DMS53 treated with DMSO at 0.1 percent for 48 hours (cell line): ENCODE data around the gene PRODH2.
"Not testable (repeated sequence)": the region's sequence is repeated elsewhere in the genome, so short reads cannot be mapped to it uniquely, and the experiment has no call there.

Experiments used
- DNase-seq: peaks from one replicate; lab custom pipeline; 2025; ENCODE audit not compliant: unreplicated experiment; lab: John Stamatoyannopoulos, UW

PRODH2 gene

DNA sequence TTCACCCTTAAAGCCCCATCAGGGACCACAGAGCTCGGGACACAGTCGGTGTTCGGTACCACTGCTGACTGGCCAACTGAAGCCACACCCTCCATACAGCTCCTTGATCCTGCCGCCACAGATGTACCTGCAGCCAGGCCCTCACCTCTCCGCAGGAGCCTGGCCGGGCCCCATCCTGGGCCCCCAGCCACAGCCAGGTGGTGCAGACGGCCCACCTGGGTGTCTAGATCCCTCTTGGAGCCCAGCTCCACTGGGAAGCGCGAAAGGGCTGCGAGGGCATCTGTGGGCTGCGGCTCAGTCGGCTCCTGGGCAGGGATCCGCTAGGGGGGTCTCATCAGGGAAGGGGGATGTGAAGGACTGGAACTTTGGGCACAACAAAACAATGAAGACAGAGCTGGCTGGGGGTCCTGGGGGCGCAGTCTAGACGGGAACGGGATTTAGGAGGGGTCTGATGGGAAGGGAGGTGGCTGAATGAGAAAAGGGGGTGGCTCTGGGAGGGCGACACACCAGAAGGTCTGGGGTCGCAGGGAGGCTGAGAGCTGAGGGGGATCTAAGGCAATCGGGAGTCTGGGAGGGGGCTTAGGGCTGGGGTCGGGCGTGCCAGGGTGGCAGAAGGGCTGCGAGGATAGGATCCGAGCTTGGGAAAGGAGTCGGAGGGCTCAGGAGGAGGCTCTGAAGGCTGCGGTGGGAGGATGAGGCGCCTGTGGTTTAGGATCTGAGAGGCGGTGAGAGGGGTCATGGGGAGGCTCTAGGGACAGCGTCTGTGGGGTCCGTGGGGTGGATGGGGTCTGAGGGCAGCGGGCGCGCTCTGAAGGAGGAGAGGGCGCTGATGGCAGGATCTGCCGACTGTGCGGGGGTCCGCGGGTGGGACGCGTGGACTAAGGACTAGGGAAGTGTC is 15.8 kb downstream of the PRODH2 start:
- no peak for DNase-seq

DNA sequence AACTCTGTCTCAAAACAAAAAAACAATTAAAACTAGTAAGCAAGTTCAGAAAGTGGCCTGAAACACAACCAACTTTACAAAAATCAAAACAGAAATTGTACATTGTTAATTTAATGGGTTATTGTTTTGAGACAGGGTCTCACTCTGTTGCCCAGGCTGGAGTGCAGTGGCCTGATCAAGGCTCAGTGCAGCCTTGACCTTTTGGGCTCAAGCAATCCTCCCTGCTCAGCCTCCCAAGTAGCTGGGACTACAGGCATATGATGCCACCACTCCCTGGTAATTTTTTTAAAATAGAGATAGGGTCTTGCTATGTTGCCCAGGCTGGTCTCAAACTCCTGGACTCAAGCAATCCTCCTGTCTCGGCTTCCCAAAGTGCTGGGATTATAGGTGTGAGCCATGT is 17.1 kb downstream of the PRODH2 start:
- DNase-seq: not testable (repeated sequence)

DNA sequence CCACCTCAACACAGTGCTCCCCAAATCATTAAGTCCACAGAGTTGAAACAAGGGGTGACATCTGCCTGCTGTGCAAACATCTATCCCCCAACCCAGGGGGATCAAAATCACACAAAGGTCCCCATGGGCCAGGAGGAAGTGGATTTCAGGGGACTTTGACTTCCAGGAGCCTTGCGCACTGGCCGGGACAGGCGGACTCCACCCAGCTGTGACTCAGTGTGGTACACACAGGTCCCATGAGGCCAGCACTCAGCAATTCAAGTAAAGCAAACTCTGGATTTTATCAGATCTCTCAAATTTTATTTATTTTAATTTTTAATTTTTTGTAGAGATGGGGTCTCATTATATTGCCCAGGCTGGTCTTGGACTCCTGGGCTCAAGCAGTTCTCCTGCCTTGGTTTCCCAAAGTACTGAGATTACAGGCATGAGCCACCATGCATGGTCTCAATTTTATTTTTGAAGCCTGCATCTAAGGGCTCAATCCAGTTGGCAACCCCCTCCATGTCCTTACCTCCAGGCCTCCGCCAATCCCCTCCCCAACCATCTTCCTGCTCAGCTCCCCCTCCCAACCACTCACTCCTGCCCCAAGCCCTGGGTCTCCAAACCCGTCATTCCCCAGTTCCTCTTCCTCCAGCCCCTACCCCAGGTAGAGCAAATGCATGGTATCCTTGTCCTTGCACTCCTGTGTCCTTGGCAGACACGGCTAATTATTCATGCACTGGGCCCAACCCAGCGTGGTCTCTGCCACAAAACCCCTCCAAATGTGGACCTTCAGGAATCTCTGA is 19.1 kb downstream of the PRODH2 start:
- DNase-seq: no peak

DNA sequence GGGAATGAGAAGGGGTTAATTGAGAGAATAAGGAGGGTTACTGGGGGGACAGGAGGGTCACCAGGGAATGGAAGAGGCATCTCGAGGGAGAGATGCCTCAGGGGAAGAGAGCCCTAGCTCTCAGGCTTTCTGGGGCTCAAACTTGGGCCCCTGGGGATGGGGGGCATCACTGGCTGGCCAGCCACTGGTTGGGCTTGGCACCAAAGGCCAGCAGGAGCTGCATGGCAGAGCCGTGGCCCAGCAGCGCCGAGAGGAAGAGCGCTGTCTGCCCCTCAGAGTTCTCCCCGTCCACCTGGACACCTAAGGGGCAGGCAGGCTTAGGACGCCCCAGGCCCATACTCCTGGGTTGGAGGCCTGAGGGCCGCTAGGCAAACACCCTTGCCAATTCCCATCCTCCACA is 19.8 kb downstream of the PRODH2 start:
- no peak for DNase-seq

DNA sequence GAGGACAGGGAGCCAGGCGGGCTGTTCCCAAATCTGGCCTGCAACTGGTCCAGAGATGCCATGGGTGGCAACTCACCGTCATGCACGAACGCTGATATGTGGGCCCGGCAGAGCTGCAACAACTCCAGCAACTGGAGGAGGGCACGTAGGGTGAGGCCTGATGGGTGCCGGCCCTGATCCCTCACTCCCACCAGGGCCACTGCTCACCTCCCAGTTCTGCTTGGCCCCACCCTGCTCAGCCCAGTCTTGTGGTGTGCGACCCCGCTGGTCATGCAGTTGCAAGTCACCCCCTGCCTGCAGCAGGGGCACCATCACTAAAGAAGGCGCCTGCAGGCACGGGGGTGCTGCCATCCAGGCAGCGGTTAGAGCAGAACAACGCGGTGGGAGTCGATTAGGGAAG is 20.3 kb downstream of the PRODH2 start:
- no peak for DNase-seq

DNA sequence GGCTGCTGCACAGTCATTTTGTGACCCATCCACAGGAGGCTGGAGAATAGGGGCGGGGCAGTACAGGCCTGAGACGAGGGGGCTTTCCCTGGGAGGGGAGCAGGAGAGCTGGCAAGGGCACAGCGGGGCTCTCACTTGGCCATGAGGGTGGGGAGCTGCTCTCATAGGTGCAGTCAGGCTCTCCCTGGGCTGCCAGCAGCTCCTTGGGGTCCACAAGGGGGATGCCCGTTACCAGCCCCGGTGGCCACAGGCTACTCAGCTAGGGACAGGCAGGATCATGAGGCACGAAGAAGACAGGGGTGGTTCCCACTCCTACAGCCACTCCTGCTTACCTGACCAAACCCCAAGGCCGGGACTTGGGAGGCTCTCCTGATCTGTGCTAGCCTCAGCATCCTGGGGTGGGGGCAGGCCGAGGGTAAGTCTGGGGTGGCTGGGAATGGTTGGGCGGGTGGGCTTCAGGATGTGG is 20.8 kb downstream of the PRODH2 start:
- DNase-seq: no peak

DNA sequence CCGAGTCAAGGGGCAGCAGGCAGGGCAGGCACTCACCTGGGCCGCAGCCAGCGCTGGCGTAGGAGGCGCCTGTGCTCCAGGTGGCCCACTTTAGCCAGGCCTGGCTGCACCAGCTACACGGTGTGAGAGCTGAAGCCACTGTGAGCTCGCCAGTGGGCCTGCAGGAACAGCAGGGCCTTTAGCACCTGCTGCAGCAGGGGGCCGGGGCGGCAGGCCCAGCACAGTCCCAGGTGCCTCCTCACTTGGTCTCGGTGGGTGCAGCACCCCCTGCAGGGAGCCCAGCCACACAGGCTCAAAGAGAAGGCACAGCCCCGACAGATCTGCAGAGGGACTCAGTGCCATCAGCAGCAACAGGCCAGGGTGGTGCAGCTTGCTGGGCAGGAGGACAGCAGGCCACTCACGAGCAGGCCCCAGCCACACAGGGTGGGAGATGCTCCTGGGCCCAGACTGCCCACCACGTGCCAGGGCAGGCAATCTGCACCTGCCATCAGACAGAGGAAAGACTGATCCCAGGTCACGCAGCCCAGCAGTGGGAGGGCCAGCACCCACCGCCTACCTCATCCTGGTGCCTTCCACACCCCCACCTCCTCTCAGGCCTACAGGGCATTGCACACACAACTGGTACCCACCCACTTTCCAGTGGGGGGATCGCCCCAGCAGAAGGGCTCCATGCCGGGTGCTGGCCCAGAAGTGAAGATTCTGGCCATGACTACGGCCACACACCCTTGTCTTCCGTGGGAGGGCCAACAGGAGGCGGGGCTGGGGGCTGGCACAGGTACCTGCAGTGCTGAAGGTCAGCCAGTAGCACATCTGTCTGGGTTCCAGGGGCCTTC is 21.4 kb downstream of the PRODH2 start:
- no peak for DNase-seq

DNA sequence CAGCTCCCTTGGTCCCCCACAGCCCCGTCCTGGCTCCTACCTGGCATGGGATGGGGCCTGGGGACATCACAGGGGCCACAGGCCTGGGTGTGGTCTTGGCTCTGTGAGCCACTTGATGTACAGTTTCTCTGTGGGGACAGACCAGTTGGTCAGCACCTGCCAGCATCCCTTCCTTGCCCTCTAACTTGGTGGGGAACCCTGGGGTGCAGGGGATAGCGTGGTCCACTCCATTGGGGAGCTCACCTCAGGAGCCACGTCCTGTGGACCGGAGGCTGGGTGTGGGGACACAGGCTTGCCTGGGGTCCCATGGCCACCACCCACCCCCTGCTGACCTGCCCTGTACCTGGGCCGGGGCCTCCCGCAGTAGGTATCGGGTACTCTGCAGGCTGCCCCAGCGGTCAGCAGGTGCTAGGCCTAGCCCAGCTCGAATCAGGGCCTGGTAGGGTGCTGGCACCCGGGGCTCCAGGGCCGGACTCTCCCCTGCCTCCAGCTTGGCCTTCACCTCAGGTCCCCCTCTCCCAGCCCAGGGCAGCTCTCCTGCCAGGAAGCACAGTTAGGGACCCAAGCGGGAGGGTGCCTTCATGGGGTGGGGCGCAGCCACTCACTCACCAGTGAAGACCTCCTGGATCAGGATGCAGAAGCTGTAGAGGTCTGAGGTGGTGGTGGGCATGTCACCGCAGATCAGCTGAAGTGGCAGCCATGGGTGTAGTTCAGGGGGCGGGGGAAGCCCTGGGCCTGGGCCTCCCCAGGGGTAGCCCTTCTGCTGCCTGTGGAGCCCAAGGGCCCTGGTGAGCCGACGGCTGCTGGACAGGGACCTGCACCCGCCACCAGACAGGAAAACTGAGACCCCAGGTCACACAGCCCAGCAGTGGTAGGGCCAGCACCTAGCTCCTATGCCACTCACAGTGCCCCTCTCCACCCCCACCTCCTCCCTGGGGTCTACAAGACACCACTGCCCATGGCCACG is 22.4 kb downstream of the PRODH2 start:
- no peak for DNase-seq

DNA sequence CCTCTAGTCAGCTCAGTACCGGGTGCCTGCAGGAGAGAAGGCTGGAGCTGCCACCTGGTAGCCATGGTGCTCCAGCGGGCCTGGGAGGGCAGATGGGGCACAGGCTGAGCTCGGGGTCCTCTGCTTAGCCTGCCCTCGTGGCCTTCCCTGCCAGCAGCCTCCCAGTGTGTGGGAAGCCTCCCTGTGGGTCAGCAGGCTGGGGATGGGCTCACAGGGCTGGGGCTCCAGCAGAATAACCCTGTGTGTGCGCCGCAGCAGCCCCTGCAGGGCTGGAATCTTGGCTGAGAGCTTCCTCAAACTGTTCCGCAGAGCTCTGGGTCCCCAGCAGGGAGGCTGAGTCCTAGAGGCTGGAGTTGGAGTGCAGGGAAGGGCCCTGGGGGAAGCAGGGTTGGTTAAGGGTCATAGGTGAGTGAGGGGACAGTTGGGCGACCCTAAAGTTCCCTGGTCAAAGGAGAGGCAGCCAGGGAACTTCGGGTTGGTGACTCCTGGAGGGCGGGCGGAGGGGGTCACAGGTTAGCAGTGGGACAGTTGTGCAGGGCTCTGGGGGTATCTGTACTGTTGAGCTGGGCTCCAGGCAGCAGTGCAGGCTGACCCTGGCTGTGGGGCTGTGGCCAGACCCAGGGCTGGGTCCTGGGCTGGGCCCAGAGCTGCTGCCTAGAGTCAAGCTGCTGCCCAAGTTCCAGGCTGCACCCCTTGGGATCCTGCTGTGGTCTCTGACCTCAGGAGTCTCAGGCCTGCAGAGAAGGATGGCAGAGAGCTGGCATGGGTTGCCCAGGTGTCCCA is 23.3 kb downstream of the PRODH2 start:
- no peak for DNase-seq

DNA sequence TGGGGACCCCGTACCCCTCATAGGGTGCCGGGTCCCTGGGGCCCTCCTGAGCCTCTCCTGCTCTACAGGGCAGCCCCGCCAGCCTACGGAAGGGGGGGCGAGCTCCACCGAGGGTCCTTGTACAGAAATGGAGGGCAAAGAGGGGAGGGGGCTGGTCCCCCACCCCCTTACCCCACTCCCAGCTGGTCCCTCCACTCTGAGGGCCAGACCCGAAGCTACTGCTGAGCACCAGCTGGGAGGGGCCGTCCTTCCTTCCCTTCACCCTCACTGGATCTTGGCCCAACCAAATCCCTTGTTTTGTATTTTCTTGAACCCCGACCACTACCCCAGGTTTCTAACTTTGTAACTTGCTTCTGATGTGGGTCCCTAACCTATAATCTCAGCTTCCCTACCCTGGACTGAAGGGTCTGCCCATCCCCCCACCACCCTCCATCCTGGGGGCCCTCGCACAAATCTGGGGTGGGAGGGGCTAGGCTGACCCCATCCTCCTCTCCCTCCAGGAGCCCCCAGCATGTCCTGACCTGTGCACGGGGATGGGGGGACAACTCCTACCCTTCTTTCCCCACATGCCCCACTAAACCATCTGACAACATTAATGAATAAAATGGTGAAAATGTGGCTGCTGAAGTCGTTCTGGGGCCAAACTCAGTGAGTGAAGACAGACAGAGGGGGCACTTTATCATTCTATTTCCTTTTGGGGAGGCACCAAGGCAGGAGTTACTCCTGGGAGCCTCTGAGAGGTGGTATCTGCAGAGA is 24.3 kb downstream of the PRODH2 start:
- no peak for DNase-seq

DNA sequence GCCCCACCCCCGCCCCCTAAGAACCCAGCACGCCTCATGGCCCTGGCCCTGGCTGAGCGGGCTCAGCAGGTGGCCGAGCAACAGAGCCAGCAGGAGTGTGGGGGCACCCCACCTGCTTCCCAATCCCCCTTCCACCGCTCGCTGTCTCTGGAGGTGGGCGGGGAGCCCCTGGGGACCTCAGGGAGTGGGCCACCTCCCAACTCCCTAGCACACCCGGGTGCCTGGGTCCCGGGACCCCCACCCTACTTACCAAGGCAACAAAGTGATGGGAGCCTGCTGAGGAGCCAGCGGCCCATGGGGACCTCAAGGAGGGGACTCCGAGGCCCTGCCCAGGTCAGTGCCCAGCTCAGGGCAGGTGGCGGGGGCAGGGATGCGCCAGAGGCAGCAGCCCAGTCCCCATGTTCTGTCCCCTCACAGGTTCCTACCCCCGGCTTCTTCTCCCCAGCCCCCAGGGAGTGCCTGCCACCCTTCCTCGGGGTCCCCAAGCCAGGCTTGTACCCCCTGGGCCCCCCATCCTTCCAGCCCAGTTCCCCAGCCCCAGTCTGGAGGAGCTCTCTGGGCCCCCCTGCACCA is 25.3 kb downstream of the PRODH2 start:
- no peak for DNase-seq

DNA sequence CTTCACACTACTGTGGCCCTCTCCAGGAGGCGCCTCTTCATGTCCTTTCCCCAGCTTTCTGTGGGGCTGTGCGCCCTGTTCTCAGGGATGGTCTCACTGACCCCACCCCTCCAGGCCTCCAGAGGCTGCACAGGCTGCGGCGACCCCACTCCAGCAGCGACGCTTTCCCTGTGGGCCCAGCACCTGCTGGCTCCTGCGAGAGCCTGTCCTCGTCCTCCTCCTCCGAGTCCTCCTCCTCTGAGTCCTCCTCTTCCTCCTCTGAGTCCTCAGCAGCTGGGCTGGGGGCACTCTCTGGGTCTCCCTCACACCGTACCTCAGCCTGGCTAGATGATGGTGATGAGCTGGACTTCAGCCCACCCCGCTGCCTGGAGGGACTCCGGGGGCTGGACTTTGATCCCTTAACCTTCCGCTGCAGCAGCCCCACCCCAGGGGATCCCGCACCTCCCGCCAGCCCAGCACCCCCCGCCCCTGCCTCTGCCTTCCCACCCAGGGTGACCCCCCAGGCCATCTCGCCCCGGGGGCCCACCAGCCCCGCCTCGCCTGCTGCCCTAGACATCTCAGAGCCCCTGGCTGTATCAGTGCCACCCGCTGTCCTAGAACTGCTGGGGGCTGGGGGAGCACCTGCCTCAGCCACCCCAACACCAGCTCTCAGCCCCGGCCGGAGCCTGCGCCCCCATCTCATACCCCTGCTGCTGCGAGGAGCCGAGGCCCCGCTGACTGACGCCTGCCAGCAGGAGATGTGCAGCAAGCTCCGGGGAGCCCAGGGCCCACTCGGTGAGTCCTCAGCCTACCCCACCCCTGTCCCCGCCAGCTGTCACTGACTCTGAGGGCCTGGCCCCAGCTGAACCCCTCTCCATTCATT is 26.1 kb downstream of the PRODH2 start:
- DNase-seq: no peak

DNA sequence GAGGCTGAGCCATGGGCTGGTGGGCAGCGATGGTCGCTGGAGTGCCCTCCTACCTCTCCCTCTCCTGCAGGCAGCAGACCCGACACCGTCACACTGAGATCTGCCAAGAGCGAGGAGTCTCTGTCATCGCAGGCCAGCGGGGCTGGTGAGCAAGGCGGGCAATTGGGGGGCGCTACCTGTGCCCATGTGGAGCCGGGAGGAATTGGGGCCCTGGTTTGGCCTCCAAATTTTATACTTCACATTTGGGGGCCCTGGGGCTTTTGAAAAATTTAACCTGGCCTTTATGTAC is 27.4 kb downstream of the PRODH2 start:
- no peak for DNase-seq

DNA sequence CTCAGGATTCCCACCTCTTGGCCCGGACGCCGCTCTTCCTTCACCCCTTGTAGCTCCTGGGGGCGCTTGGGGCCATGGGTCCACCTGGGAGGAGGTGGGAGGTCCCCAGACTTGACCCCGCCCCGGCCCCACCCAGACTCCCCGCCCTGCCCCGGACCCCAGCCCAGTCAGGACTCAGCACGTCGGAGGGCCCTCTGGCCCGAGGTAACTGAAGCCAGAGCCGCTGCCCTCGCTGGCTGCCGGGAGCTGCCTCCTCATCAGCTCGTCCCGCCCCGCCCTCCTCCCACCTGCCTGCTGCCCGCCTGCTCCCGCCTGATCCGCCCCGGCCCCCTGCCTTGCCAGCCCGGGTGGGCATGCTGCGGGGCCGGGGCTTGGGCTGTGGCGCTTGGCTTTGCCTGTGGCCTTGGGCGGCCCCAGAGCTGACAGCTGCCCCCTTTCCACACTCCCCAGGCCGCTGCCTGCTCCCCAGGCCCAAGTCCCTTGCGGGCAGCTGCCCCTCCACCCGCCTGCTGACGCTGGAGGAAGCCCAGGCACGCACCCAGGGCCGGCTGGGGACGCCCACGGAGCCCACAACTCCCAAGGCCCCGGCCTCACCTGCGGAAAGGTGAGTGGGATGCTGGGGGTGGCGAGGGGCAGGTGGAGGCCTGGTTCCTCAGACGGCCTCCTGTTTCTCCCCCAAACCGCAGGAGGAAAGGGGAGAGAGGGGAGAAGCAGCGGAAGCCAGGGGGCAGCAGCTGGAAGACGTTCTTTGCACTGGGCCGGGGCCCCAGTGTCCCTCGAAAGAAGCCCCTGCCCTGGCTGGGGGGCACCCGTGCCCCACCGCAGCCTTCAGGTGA is 27.9 kb downstream of the PRODH2 start:
- DNase-seq: no peak

DNA sequence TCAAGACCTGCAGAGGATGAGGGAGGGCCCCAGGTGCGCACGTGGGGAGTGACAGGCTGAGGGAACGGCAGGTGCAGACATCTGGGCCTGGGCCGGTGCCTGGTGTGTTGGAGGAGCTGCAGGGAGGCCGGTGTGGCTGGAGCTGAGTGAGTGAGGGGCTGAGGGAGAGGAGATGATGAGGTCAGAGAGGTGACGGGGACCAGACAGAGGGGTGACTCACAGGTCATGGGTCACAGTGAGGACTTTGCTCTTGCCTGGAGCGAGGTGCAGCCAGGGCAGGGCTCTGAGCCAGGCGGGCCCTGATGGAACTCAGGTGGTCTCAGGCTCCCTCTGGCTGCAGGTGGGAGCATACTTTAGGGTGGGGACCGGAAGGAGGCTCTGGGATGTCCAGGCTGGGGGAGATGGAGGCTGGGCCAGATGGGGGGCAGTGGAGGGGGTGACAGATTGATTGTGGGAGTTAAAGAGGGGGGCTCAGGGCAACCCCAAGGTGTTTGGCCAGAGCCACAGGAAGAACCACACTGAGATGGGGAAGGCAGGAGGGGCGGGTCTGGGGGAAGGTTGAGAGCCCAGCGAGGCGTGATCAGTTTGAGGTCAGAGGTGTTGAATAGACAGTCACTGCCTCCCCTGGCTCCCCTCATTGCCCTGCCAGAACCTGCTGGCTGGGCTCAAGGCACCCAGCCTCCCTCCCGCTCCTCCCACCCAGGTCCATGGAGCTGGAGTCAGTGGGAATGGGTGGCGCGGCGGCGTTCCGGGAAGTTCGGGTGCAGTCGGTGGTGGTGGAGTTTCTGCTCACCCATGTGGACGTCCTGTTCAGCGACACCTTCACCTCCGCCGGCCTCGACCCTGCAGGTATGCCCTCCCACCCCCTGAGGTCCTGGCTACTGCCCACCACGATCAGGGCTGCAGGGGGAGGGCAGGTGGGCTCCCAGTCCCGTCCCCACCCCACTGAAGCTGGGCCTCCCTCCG is 28.9 kb downstream of the PRODH2 start:
- no peak for DNase-seq

DNA sequence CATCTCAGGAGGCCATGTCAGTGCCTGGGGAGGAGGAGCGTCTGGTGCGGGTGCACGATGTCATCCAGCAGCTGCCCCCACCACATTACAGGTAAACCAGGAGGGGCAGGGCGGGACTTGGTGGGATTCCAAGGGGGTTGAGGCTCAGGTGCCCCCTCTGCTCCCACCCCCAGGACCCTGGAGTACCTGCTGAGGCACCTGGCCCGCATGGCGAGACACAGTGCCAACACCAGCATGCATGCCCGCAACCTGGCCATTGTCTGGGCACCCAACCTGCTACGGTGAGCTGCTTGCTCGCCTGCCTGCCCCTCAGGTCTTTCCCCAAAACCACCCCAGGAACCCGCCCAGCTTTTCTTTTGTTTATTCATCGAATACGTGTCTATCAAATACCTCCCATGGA is 30.1 kb downstream of the PRODH2 start:
- DNase-seq: no peak
